Gastrocnemius medialis (tissue), 4 donors: ENCODE measurements around the gene MYO1E. TPM values are rescaled to one million over a fixed set of nuclear protein-coding genes. Genes with fewer than 3 reads are reported as not detected.

Experiments used
- ATAC-seq, 2 donors: fragments of 150-250 bp; one replicate each; pipeline ENCODE4 v1.9.1; 2016
- DNase-seq, 2 donors: peaks; one replicate each; pipeline ENCODE4 v3.0.0-alpha.2; 2019
- H3K27ac ChIP-seq, 4 donors: fragments of 200-600 bp; sonication (generic); 1 replicate in 1 of 4; 2 replicates in 3 of 4; pipeline ENCODE4 v1.5.1; 2016 to 2018; ENCODE audit warnings: mild to moderate bottlenecking in 2 of 4, moderate library complexity in 1 of 4
- H3K27me3 ChIP-seq, 3 donors: fragments of 200-600 bp; sonication (generic) in 2 of 3; 1 replicate in 1 of 3; 2 replicates in 2 of 3; pipeline versions ENCODE4 v1.5.1 to v1.6.0; 2016 to 2019; ENCODE audit warnings: mild to moderate bottlenecking in 1 of 3, moderate library complexity in 1 of 3
- H3K36me3 ChIP-seq, 2 donors: fragments of 200-600 bp; sonication (generic) in 1 of 2; one replicate each; pipeline ENCODE4 v1.5.1; 2017 to 2018
- H3K4me1 ChIP-seq, 2 donors: fragments of 200-600 bp; sonication (generic) in 1 of 2; one replicate each; pipeline ENCODE4 v1.5.1; 2016 to 2017; ENCODE audit warnings: mild to moderate bottlenecking in 2 of 2
- H3K4me3 ChIP-seq, 4 donors: fragments of 200-600 bp; sonication (generic) in 3 of 4; 1 replicate in 1 of 4; 2 replicates in 3 of 4; pipeline ENCODE4 v1.5.1; 2016 to 2019; ENCODE audit warnings: mild to moderate bottlenecking in 2 of 4
- H3K9me3 ChIP-seq, 3 donors: fragments of 200-600 bp; sonication (generic) in 2 of 3; 1 replicate in 1 of 3; 2 replicates in 2 of 3; pipeline ENCODE4 v1.5.1; 2016 to 2019
- POLR2A ChIP-seq, 2 donors: fragments of 450-650 bp; IDR thresholded peaks; one replicate each; pipeline ENCODE4 v1.6.1; 2017; ENCODE audit warnings: antibody characterized with exemption in 2 of 2, mild to moderate bottlenecking in 2 of 2, moderate library complexity in 2 of 2
- in situ Hi-C, 4 donors: fragments of 200-750 bp; cut with MboI; loops; one replicate each; pipeline versions ENCODE4 v1.15.0 to v1.8.0; 2017; ENCODE audit warnings: low sequenced_read_pairs in 4 of 4
- intact Hi-C: fragments of 100-400 bp; cut with DNase I; formaldehyde crosslinking; loops from one replicate; pipeline ENCODE4 v1.15.1; 2023; ENCODE audit warnings: low total_unique reads
- total RNA-seq, 4 donors: library from RNA; depleted of rRNA; stranded (reverse); fragments of >200 nt; gene quantifications; one replicate each; pipeline versions ENCODE4 v1.1.0 to v1.2.3, GENCODE V29; 2016
- TF ChIP-seq, protein P1 (sequence below), 5 experiments: fragments of 450-650 bp in 3 of 5; fragments of 200-600 bp in 2 of 5; sonication (generic) in 2 of 5; IDR thresholded peaks in 4 of 5; conservative IDR thresholded peaks in 1 of 5; 1 replicate in 4 of 5; 2 replicates in 1 of 5; pipeline ENCODE4 v1.5.1; 2016 to 2019; ENCODE audit warnings: antibody characterized with exemption in 5 of 5, mild to moderate bottlenecking in 3 of 5, moderate library complexity in 3 of 5

The MYO1E gene
- total RNA-seq, 4 donors from 2014 or later = 12.8 to 39.6 (median 30.7) TPM

DNA sequence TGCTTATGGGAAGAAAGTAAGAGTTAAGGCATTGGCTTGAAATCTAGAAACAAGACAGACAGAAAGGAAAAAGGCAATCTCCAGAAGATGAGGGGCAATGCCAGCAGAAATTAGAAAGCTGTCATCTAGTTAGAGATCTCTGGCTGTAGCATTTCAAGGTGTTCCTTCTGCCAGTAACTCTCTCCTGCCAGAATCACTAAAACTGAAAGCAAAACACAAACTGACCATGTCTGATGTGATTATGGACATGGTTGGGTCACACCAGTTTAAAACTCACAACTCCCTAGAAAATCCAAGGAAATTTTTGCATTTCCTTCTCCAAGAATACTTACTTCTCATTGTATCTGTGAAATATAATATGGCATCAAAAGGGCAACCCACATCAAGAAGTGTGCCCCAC is 83.1 kb downstream of the MYO1E start:
- intact Hi-C loops (no loop called here), in situ Hi-C loops (no loop called here)
- no peaks in the 10 kb centered on the region for H3K36me3 ChIP-seq
- H3K27me3 ChIP-seq = no peaks in the 10 kb centered on the region
- TF ChIP-seq POLR2A (IDR thresholded peaks at IDR 0.05) = no peak
- TF ChIP-seq, protein P1, sequence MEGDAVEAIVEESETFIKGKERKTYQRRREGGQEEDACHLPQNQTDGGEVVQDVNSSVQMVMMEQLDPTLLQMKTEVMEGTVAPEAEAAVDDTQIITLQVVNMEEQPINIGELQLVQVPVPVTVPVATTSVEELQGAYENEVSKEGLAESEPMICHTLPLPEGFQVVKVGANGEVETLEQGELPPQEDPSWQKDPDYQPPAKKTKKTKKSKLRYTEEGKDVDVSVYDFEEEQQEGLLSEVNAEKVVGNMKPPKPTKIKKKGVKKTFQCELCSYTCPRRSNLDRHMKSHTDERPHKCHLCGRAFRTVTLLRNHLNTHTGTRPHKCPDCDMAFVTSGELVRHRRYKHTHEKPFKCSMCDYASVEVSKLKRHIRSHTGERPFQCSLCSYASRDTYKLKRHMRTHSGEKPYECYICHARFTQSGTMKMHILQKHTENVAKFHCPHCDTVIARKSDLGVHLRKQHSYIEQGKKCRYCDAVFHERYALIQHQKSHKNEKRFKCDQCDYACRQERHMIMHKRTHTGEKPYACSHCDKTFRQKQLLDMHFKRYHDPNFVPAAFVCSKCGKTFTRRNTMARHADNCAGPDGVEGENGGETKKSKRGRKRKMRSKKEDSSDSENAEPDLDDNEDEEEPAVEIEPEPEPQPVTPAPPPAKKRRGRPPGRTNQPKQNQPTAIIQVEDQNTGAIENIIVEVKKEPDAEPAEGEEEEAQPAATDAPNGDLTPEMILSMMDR (IDR thresholded peaks at IDR 0.05 in 4 of 5, conservative IDR thresholded peaks at IDR 0.05 in 1 of 5) = no peak
- H3K9me3 ChIP-seq = no peaks in the 10 kb centered on the region
- H3K27ac ChIP-seq = no peak overlapping the region
- no peak overlapping the region for H3K4me3 ChIP-seq
- DNase-seq (no peak), ATAC-seq (no peak)
- peaks cover 20 to 24% of the 10 kb centered on the region in 2 donors for H3K4me1 ChIP-seq

DNA sequence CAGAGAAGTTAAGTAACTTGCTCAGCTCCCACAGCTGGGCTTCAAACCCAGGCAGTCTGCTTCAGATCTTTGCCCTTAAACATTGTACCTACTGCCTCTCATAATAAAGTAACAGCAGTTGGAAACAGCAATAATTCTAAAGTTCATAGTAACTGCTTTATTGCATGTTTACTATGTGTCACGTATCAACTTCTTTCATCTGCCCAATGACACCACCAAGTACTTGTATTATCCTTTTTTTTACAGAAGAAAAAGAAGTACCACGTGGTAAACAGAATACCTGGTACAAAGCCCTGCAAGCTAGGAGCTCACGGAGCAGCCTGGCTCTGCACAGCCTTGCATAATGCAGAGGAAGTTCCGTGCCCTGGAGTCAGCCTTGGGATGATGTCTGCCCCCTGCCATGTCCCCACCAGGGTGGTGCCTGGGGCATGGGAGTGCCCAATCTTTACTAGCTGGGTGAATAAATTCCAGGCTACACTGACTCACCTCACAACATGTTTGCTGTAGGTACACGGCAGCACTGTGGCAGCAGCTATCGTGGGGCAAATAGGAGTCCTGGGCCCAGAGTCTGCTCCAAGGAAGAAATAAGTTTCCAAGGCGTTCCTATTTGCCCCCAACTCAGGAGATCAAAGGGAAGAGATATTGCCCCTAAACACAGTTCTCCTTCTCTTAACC is 88.8 kb downstream of the MYO1E start:
- H3K36me3 ChIP-seq = no peaks in the 10 kb centered on the region
- H3K4me3 ChIP-seq = no peak overlapping the region
- DNase-seq (no peak), ATAC-seq (no peak)
- TF ChIP-seq, protein P1 (IDR thresholded peaks at IDR 0.05 in 4 of 5, conservative IDR thresholded peaks at IDR 0.05 in 1 of 5) = no peak
- TF ChIP-seq POLR2A (IDR thresholded peaks at IDR 0.05) = no peak
- no peaks in the 10 kb centered on the region for H3K27me3 ChIP-seq
- no peak overlapping the region for H3K27ac ChIP-seq
- no peaks in the 10 kb centered on the region for H3K9me3 ChIP-seq
- in situ Hi-C loops (no loop called here), intact Hi-C loops (no loop called here)
- H3K4me1 ChIP-seq = peaks cover 0 to under 1% of the 10 kb centered on the region in 2 donors

DNA sequence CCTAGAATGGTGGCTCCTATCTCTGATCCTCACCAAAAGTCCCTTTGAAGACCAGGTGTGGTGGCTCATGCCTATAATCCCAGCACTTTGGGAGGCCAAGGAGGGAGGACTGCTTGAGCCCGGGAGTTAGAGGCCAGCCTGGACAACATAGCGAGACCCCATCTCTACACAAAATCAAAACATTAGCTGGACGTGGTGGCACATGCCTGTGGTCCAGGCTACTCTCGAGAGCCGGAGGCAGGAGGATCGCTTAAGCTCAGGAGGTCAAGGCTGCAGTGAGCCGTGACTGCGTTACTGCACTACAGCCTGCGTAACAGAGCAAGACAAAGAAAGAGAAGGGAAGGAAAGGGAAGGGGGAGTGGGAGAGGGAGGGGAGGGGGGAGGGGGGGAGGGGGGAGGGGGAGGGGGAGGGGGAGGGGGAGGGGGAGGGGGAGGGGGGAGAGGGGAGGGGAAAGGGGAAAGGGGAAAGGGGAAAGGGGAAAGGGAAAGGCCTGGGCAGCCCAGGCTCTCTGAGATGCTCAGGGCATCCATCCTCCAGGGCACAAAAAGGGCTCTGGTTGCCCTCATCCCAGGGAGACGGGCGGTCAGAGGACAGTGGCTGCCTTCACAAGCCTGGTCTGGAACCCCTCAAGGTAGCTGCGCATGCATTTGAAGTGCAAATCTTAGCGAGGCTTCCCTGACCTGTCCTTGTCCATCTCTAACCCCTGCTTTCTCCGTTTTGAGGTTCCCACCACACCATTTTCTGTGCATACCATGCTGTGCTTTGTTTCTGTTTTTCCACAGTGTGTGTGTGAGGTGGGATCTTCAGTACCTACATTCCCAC is 89.9 kb downstream of the MYO1E start:
- H3K36me3 ChIP-seq = no peaks in the 10 kb centered on the region
- intact Hi-C loops (no loop called here), in situ Hi-C loops (no loop called here)
- H3K4me1 ChIP-seq = peaks cover 4 to 9% of the 10 kb centered on the region in 2 donors
- DNase-seq (no peak), ATAC-seq (no peak)
- H3K27me3 ChIP-seq = no peaks in the 10 kb centered on the region
- H3K9me3 ChIP-seq = no peaks in the 10 kb centered on the region
- no peak overlapping the region for H3K4me3 ChIP-seq
- no peak overlapping the region for H3K27ac ChIP-seq
- no peak for TF ChIP-seq POLR2A (IDR thresholded peaks at IDR 0.05)
- TF ChIP-seq, protein P1 (IDR thresholded peaks at IDR 0.05 in 4 of 5, conservative IDR thresholded peaks at IDR 0.05 in 1 of 5) = no peak

DNA sequence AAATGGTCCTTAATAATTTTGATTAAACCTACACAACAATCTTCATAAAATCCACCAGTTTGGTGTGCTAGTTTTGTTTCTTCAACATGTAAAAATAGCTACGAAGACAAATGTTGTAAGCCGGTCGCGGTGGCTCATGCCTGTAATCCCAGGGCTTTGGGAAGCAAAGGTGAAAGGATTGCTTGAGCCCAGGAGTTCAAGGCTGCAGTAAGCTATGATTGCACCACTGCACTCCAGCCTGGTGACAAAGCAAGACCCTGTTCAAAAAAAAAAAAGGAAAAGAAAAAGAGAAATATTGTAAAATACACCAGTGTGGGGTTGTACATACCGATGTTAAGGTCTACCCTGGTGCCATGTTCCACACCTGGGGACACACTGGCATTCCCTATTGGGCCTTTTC is 91.0 kb downstream of the MYO1E start:
- Histone ChIP-seq H3K27me3 (no peaks in the 10 kb centered on the region), H3K4me1 (peaks cover 7 to 9% of the 10 kb centered on the region in 2 donors), H3K9me3 (no peaks in the 10 kb centered on the region), H3K27ac (no peak overlapping the region), H3K36me3 (no peaks in the 10 kb centered on the region), H3K4me3 (no peak overlapping the region)
- ATAC-seq (no peak), DNase-seq (no peak)
- in situ Hi-C loops = no loop called here
- intact Hi-C loops = no loop called here
- no peak for TF ChIP-seq POLR2A (IDR thresholded peaks at IDR 0.05)
- TF ChIP-seq, protein P1 (IDR thresholded peaks at IDR 0.05 in 4 of 5, conservative IDR thresholded peaks at IDR 0.05 in 1 of 5) = no peak
